Keratinocyte (primary cell): Measurements from ENCODE around the gene CFAP43. TPM values are rescaled to one million over a fixed set of nuclear protein-coding genes. Genes with fewer than 3 reads are reported as not detected.
"Not testable (repeated sequence)": the region's sequence is repeated elsewhere in the genome, so short reads cannot be mapped to it uniquely, and the experiment has no call there.

Source experiments
- DNase-seq: peaks from one replicate; pipeline ENCODE4 v3.0.0-alpha.2; 2011; ENCODE audit warnings: low read depth, missing footprints, low spot score
- FAIRE-seq: peaks from 2 replicates; lab custom pipeline; 2011; peaks lifted over from hg19 to GRCh38; lab: Jason Lieb, UNC
- H2AFZ ChIP-seq: 2 replicates; pipeline ENCODE4 v1.6.0; 2012; ENCODE audit warnings: low read length, control low read depth, inconsistent platforms; ENCODE audit not compliant: control insufficient read depth
- H3K27ac ChIP-seq: 2 replicates; pipeline ENCODE4 v1.5.1; 2011; ENCODE audit warnings: low read length; ENCODE audit not compliant: control insufficient read depth, insufficient read depth
- H3K27me3 ChIP-seq: 3 replicates; pipeline ENCODE4 v1.6.0; 2011; ENCODE audit warnings: low read length; ENCODE audit not compliant: control insufficient read depth, insufficient read depth; ENCODE audit errors: extremely low read depth
- H3K36me3 ChIP-seq, 2 experiments: 2 replicates in 1 of 2; 3 replicates in 1 of 2; pipeline ENCODE4 v1.5.1; 2011; ENCODE audit warnings: low read length in 2 of 2, mild to moderate bottlenecking in 1 of 2; ENCODE audit not compliant: control insufficient read depth in 2 of 2, insufficient read depth in 2 of 2; ENCODE audit errors: extremely low read depth in 1 of 2
- H3K4me1 ChIP-seq: 3 replicates; pipeline ENCODE4 v1.5.1; 2011; ENCODE audit warnings: low read length; ENCODE audit not compliant: control insufficient read depth, insufficient read depth; ENCODE audit errors: extremely low read depth
- H3K4me2 ChIP-seq: 3 replicates; pipeline ENCODE4 v1.6.0; 2011; ENCODE audit warnings: low read depth, low read length; ENCODE audit not compliant: control insufficient read depth, insufficient read depth; ENCODE audit errors: extremely low read depth
- H3K4me3 ChIP-seq, 3 experiments: fragments of 200-600 bp in 1 of 3; sonication (generic) in 1 of 3; 2 replicates in 2 of 3; 3 replicates in 1 of 3; pipeline ENCODE4 v1.5.1; 2011 to 2016; ENCODE audit warnings: low read length in 3 of 3, mild to moderate bottlenecking in 3 of 3, control low read depth in 2 of 3, inconsistent platforms in 1 of 3, low read depth in 1 of 3, mixed read lengths in 1 of 3, mixed run types in 1 of 3, moderate library complexity in 1 of 3; ENCODE audit not compliant: control insufficient read depth in 2 of 3, insufficient read depth in 2 of 3; ENCODE audit errors: extremely low read depth in 1 of 3
- H3K79me2 ChIP-seq: 2 replicates; pipeline ENCODE4 v1.6.0; 2012; ENCODE audit warnings: low read length; ENCODE audit not compliant: control insufficient read depth, insufficient read depth
- H3K9ac ChIP-seq: 3 replicates; pipeline ENCODE4 v1.6.0; 2011; ENCODE audit warnings: low read length; ENCODE audit not compliant: control insufficient read depth, insufficient read depth; ENCODE audit errors: extremely low read depth
- H3K9me1 ChIP-seq: 3 replicates; pipeline ENCODE4 v1.6.0; 2011; ENCODE audit warnings: low read length; ENCODE audit not compliant: control insufficient read depth, insufficient read depth; ENCODE audit errors: extremely low read depth
- H3K9me3 ChIP-seq: 2 replicates; pipeline ENCODE4 v1.5.1; 2012; ENCODE audit warnings: low read depth, low read length; ENCODE audit not compliant: control insufficient read depth
- H4K20me1 ChIP-seq: 3 replicates; pipeline ENCODE4 v1.6.0; 2011; ENCODE audit warnings: low read length; ENCODE audit not compliant: control insufficient read depth, insufficient read depth; ENCODE audit errors: extremely low read depth
- CTCF ChIP-seq, 3 experiments: IDR thresholded peaks in 1 of 3; conservative IDR thresholded peaks in 1 of 3; optimal IDR thresholded peaks in 1 of 3; 2 replicates in 2 of 3; 3 replicates in 1 of 3; pipeline versions ENCODE3 to v1.5.1; 2011; ENCODE audit warnings: low read length in 3 of 3, mild to moderate bottlenecking in 3 of 3, moderate library complexity in 2 of 3, control low read depth in 1 of 3, inconsistent platforms in 1 of 3; ENCODE audit not compliant: insufficient read depth in 2 of 3; ENCODE audit errors: extremely low read depth in 1 of 3
- EZH2 ChIP-seq: IDR thresholded peaks from one replicate; pipeline ENCODE4 v1.6.1; 2012; ENCODE audit warnings: inconsistent platforms, mild to moderate bottlenecking, low read length, moderate library complexity
- dilution Hi-C: fragments of 300-500 bp; cut with MboI; formaldehyde crosslinking; loops from one replicate; pipeline ENCODE4 v1.7.0; 2020; ENCODE audit warnings: low sequenced_read_pairs; ENCODE audit not compliant: extremely low pct_ligation_motif_present
- polyA plus RNA-seq, 5 experiments: library from polyadenylated mRNA; depleted of rRNA in 3 of 5; stranded (reverse) in 3 of 5; stranded (forward) in 1 of 5; unstranded in 1 of 5; fragments of >200 nt; gene quantifications; 1 replicate in 1 of 5; 2 replicates in 3 of 5; 3 replicates in 1 of 5; pipeline versions ENCODE4 v1.2.1 to v1.2.3, GENCODE V29; 2011 to 2012; ENCODE audit warnings: missing spikeins in 2 of 5, low read depth in 1 of 5, low replicate concordance in 1 of 5

CFAP43 gene
- polyA plus RNA-seq, 1 donor (not counting 4 experiments of a cell fraction or from before 2014, with no cell fraction given), result 0.25 TPM

GRCh38 chr10:104243512-104243911, 11.3 kb upstream of the CFAP43 start:
- Histone ChIP-seq H2AFZ (no peak overlapping the region), H3K9ac (no peak overlapping the region), H4K20me1 (no peaks in the 10 kb centered on the region), H3K27ac (no peak overlapping the region), H3K4me3 (no peak overlapping the region), H3K27me3 (no peaks in the 10 kb centered on the region), H3K79me2 (no peaks in the 10 kb centered on the region), H3K4me1 (peaks cover 4% of the 10 kb centered on the region), H3K36me3 (no peaks in the 10 kb centered on the region), H3K9me3 (no peaks in the 10 kb centered on the region), H3K9me1 (no peaks in the 10 kb centered on the region), H3K4me2 (no peak overlapping the region)
- dilution Hi-C loops, result no loop called here
- FAIRE-seq, result no peak
- no peak for TF ChIP-seq EZH2
- no peak for DNase-seq

DNA sequence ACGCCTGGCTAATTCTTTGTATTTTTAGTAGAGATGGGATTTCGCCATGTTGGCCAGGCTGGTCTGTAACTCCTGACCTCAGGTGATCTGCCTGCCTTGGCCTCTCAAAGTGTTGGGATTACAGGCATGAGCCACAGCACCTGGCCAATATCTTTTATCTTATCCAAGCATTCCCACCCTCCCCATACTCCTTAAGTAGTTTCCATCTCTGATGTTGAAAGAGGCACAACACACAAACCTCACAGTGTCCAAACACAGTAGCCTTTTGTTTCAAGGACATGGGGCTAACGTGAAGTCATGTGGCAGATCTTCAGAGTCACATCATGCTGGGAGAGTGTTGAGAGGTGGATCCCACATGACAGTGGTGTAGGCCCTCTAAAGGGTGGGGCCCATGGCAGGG, 10.8 kb upstream of the CFAP43 start:
- H3K4me3 ChIP-seq, H3K27me3 ChIP-seq, H3K79me2 ChIP-seq, H3K4me1 ChIP-seq, H3K4me2 ChIP-seq, H3K27ac ChIP-seq, H3K9me3 ChIP-seq, H2AFZ ChIP-seq, H4K20me1 ChIP-seq, FAIRE-seq, H3K9ac ChIP-seq, DNase-seq, H3K9me1 ChIP-seq, H3K36me3 ChIP-seq, dilution Hi-C loops: not testable (repeated sequence)

DNA sequence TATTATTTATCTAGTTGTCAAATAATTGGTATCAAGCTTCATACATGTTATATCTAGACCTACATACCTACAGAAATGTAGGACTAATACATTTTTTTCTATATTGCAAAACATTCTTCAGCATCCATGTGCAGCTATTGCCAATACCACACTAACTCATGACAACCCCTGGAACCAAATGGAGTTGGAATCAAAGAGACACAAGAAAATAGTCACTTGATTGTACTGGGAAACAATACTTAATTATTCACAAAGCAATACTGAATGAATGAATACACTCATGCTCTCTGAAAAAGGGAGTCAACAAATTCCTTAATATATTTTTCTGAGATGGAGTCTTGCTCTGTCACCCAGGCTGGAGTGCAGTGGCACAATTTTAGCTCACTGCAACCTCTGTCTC, 10.4 kb upstream of the CFAP43 start:
- H3K9ac ChIP-seq, result no peak overlapping the region
- dilution Hi-C loops, result no loop called here
- H3K4me2 ChIP-seq, result no peak overlapping the region
- H3K4me1 ChIP-seq, result peaks cover 4% of the 10 kb centered on the region
- TF ChIP-seq EZH2 (no peak), CTCF (optimal IDR thresholded peaks at IDR 0.05 in 1 of 3, IDR thresholded peaks at IDR 0.05 in 1 of 3, conservative IDR thresholded peaks at IDR 0.05 in 1 of 3; ENCODE audit: extremely low read depth in 1 of 3, insufficient read depth in 2 of 3, low read length in 3 of 3) (no peak)
- no peak overlapping the region for H3K4me3 ChIP-seq
- H3K27me3 ChIP-seq, result no peaks in the 10 kb centered on the region
- H2AFZ ChIP-seq, result no peak overlapping the region
- H3K27ac ChIP-seq, result no peak overlapping the region
- H4K20me1 ChIP-seq, result no peaks in the 10 kb centered on the region
- DNase-seq (no peak), FAIRE-seq (no peak)
- no peaks in the 10 kb centered on the region for H3K79me2 ChIP-seq
- H3K36me3 ChIP-seq, result no peaks in the 10 kb centered on the region
- H3K9me1 ChIP-seq, result no peaks in the 10 kb centered on the region
- H3K9me3 ChIP-seq, result no peaks in the 10 kb centered on the region
